Muscle of leg (tissue), 11 donors: ENCODE results near the gene RNF152. TPM values are rescaled to one million over a fixed set of nuclear protein-coding genes. Genes with fewer than 3 reads are reported as not detected.

Source experiments
- DNase-seq: peaks from one replicate; pipeline ENCODE4 v3.0.0; 2013
- H3K27ac ChIP-seq: one replicate; pipeline ENCODE4 v1.5.1; 2013; ENCODE audit warnings: mild to moderate bottlenecking, low read length, control low read depth
- H3K27me3 ChIP-seq: one replicate; pipeline ENCODE4 v1.6.1; 2013; ENCODE audit warnings: low read length; ENCODE audit not compliant: control insufficient read depth, insufficient read depth
- H3K36me3 ChIP-seq: one replicate; pipeline ENCODE4 v1.6.1; 2013; ENCODE audit warnings: low read length; ENCODE audit not compliant: control insufficient read depth, insufficient read depth
- H3K4me1 ChIP-seq: one replicate; pipeline ENCODE4 v1.6.1; 2013; ENCODE audit warnings: low read length; ENCODE audit not compliant: control insufficient read depth, insufficient read depth
- H3K4me3 ChIP-seq: one replicate; pipeline ENCODE4 v1.5.1; 2013; ENCODE audit warnings: low read length, control low read depth
- H3K9me3 ChIP-seq: replicated peaks from 2 replicates; pipeline ENCODE4 v1.6.1; 2013; ENCODE audit warnings: low read depth, low read length; ENCODE audit not compliant: control insufficient read depth
- WGBS: methylation state at CpG from one replicate; pipeline ENCODE4 v1.1.5; 2013; ENCODE audit warnings: missing lambda C conversion rate; ENCODE audit not compliant: insufficient coverage; 5-methylcytosine and 5-hydroxymethylcytosine counted together
- polyA plus RNA-seq, 8 donors: library from polyadenylated mRNA; unstranded; fragments of 120-200 nt; gene quantifications; one replicate each; pipeline versions ENCODE4 v1.2.1 to v1.2.3, GENCODE V29; 2013; ENCODE audit warnings: inconsistent platforms in 1 of 8, low replicate concordance in 1 of 8; ENCODE audit not compliant: insufficient read length in 8 of 8, insufficient read depth in 1 of 8
- total RNA-seq: library from RNA; stranded (reverse); fragments of 120-200 nt; gene quantifications from one replicate; pipeline ENCODE4 v1.2.4, GENCODE V29; 2013

The RNF152 gene
- total and polyA plus RNA-seq, 9 donors = 3.6 to 8.1 (median 4.3) TPM

- WGBS = 21% methylated on average over 2 of the region's 2 CpGs
- H3K9me3 ChIP-seq = no peaks in the 10 kb centered on the region
- no peaks in the 10 kb centered on the region for H3K27me3 ChIP-seq
- peak; percentile 46 for DNase-seq
- no peak overlapping the region for H3K4me3 ChIP-seq
- peaks cover 2% of the 10 kb centered on the region for H3K4me1 ChIP-seq
- H3K36me3 ChIP-seq = no peaks in the 10 kb centered on the region
- peak overlapping the region; percentile 45 for H3K27ac ChIP-seq
These were observed 50.7 kb downstream of the RNF152 start for GRCh38 chr18:61842146-61842545.

DNA sequence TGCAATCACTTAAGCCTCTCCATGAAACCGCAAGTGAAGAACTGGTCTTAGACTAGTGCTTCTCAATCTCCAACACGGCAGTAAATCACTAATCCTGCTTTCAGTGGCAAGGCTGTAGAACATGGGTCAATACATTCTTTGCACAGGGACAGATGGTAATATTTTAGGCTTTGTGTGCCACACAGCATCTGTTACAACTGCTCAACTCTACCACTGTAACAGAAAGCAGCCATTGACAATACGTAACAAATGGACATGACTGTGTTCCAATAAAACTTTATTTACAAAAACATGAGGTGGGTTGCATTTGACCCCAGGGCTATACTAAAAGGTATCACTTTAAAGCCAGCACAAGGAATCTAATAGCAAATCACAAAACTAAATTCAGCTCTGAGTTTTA is 51.1 kb downstream of the RNF152 start:
- Histone ChIP-seq H3K9me3 (no peaks in the 10 kb centered on the region), H3K27ac (peak overlapping the region; percentile 3), H3K4me3 (no peak overlapping the region), H3K27me3 (no peaks in the 10 kb centered on the region), H3K4me1 (peaks cover 2% of the 10 kb centered on the region), H3K36me3 (no peaks in the 10 kb centered on the region)
- WGBS = 86% methylated on average over 1 of the region's 3 CpGs
- no peak for DNase-seq

GRCh38 chr18:61840324-61840723 is 52.5 kb downstream of the RNF152 start:
- no peak overlapping the region for H3K4me3 ChIP-seq
- peaks cover 2% of the 10 kb centered on the region for H3K4me1 ChIP-seq
- no peaks in the 10 kb centered on the region for H3K27me3 ChIP-seq
- no CpG with 5 or more reads among the region's 1 CpG for WGBS
- no peaks in the 10 kb centered on the region for H3K9me3 ChIP-seq
- DNase-seq = no peak
- H3K27ac ChIP-seq = no peak overlapping the region
- no peaks in the 10 kb centered on the region for H3K36me3 ChIP-seq

GRCh38 chr18:61838521-61838920 is 54.3 kb downstream of the RNF152 start:
- H3K9me3 ChIP-seq = no peaks in the 10 kb centered on the region
- H3K4me1 ChIP-seq = peaks cover 2% of the 10 kb centered on the region
- 85% methylated on average over 5 of the region's 5 CpGs for WGBS
- no peak for DNase-seq
- no peaks in the 10 kb centered on the region for H3K27me3 ChIP-seq
- H3K27ac ChIP-seq = no peak overlapping the region
- H3K36me3 ChIP-seq = no peaks in the 10 kb centered on the region
- no peak overlapping the region for H3K4me3 ChIP-seq

DNA sequence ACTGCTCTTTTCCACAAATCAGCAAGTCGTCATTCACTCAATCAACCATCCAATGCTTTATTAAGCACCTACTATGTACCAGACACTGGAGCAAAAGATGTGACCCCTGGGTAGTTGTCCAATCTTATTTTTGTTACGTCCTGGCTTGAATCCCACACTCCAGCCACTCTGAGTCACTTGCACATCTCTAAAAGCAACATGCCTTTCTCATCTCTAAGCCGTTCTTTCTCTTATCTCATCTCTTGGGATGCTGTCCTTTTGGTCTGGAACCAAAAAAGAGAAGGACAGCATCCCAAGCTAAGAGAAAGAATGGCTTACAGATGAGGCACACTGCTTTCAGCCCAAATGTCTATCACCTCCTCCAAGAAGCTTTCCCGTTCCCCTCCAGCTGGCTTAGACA is 58.8 kb downstream of the RNF152 start:
- Histone ChIP-seq H3K36me3 (no peaks in the 10 kb centered on the region), H3K27ac (peak overlapping the region; percentile 9), H3K9me3 (no peaks in the 10 kb centered on the region), H3K4me1 (no peaks in the 10 kb centered on the region), H3K4me3 (no peak overlapping the region), H3K27me3 (peaks cover 3% of the 10 kb centered on the region)
- DNase-seq = no peak
- 77% methylated on average over 4 of the region's 4 CpGs for WGBS

- DNase-seq = peak; percentile 63
- no peak overlapping the region for H3K4me3 ChIP-seq
These were observed 59.4 kb downstream of the RNF152 start for GRCh38 chr18:61833387-61833786.

DNA sequence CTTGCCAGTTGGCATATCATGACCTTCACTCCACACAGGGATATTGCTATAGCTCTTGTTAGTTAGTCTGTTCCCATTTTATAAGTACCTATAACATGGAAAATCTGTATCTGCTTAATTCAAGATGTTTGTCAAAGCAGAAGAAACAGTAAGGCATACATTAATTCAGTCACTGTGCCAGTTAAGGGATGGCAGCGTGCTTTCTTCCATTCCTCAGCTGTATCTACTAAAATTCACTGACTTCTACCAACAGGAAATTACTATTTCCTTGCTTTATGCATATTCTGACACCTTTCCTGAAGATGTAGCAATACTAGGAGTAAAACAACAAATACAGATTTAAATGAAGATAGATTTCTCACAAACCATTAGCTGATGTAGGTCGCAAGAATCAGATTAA is 59.9 kb downstream of the RNF152 start:
- WGBS = no CpG with 5 or more reads among the region's 2 CpGs
- H3K4me1 ChIP-seq = no peaks in the 10 kb centered on the region
- H3K27me3 ChIP-seq = peaks cover 3% of the 10 kb centered on the region
- H3K36me3 ChIP-seq = no peaks in the 10 kb centered on the region
- no peak overlapping the region for H3K27ac ChIP-seq
- H3K4me3 ChIP-seq = no peak overlapping the region
- no peaks in the 10 kb centered on the region for H3K9me3 ChIP-seq
- no peak for DNase-seq

More at GRCh38 chr18:61833387-61833786, 59.4 kb downstream of the RNF152 start:
- Histone ChIP-seq H3K9me3 (no peaks in the 10 kb centered on the region), H3K27ac (no peak overlapping the region), H3K27me3 (peaks cover 3% of the 10 kb centered on the region), H3K4me1 (no peaks in the 10 kb centered on the region), H3K36me3 (no peaks in the 10 kb centered on the region)
- WGBS = no CpG with 5 or more reads among the region's 5 CpGs

DNA sequence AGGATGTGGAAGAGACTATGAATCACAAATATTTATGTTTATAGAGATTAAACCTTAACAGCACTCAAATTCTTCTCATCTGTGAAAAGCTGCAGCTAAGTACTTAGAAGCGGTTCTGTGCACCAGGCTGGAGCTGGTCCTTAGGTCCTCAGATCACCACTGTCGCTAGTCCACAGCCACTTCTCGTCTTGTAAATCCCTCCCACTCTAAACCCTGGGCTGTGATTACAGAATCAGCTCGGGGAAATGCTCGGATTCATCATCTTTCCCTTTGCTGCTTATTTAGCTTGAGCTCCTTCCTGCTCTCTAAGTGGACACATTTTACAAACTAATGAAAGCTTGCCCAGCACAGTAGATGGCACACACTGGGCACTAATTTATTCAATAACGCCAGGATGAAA is 61.7 kb downstream of the RNF152 start:
- peaks cover 3% of the 10 kb centered on the region for H3K27me3 ChIP-seq
- no peak overlapping the region for H3K27ac ChIP-seq
- no peak overlapping the region for H3K4me3 ChIP-seq
- DNase-seq = no peak
- H3K36me3 ChIP-seq = no peaks in the 10 kb centered on the region
- no peaks in the 10 kb centered on the region for H3K9me3 ChIP-seq
- no peaks in the 10 kb centered on the region for H3K4me1 ChIP-seq
- 48% methylated on average over 5 of the region's 6 CpGs for WGBS

DNA sequence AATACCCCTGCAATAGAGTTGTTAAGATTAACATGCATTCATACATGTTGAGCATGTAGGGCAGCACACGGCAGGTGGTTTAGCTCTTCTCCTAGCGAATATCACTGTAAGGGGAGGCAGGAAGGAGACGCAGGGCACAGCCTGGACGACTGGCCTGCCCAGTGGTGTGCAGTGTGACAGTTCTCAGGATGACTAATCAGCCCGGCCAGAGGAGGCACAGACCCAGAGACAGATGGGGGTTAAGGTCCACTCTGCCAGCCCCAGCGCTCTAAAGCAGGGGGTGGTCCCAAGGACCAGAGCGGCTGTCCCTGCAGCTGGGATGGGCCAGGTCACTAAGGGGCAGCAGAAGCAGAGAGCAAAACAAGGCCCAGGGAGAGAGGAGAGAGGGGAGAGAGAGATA is 63.7 kb downstream of the RNF152 start:
- Histone ChIP-seq H3K27ac (no peak overlapping the region), H3K36me3 (no peaks in the 10 kb centered on the region), H3K27me3 (peaks cover 3% of the 10 kb centered on the region), H3K9me3 (no peaks in the 10 kb centered on the region), H3K4me1 (no peaks in the 10 kb centered on the region), H3K4me3 (no peak overlapping the region)
- 86% methylated on average over 6 of the region's 7 CpGs for WGBS
- no peak for DNase-seq

GRCh38 chr18:61827591-61827990 is 65.2 kb downstream of the RNF152 start:
- peaks cover 3% of the 10 kb centered on the region for H3K27me3 ChIP-seq
- no CpG with 5 or more reads among the region's 3 CpGs for WGBS
- H3K4me1 ChIP-seq = no peaks in the 10 kb centered on the region
- H3K4me3 ChIP-seq = no peak overlapping the region
- DNase-seq = no peak
- no peaks in the 10 kb centered on the region for H3K36me3 ChIP-seq
- no peaks in the 10 kb centered on the region for H3K9me3 ChIP-seq
- H3K27ac ChIP-seq = no peak overlapping the region

DNA sequence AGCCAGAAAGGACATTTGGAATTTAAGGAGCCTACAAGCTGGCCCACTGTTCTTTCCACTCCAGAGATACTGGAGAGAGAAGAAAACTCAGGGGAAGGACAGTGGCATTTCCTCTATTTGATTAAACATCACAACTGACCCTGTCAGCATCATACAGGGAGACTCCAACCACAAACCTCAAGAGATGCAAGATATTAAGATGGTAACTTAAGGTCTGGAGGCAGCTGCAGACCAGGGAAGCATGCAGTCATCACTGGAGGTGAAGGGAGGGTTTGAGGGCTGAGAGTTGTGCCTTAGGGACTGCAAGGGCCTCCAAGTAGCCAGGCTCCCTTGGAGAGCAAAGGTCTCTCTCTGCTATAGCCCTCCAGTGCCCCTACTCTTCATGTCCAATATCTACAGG is 67.4 kb downstream of the RNF152 start:
- no peak for DNase-seq
- no peak overlapping the region for H3K27ac ChIP-seq

More for the DNA sequence above, 67.4 kb downstream of the RNF152 start:
- no peaks in the 10 kb centered on the region for H3K27me3 ChIP-seq
- no peak overlapping the region for H3K4me3 ChIP-seq
- no peaks in the 10 kb centered on the region for H3K4me1 ChIP-seq
- H3K36me3 ChIP-seq = no peaks in the 10 kb centered on the region
- H3K9me3 ChIP-seq = no peaks in the 10 kb centered on the region
